ENCODE results near the gene VWDE. TPM values are rescaled to one million over a fixed set of nuclear protein-coding genes. Genes with fewer than 3 reads are reported as not detected.

The VWDE gene
- total RNA-seq, 2 donors from 2014 or later: 2.7 to 3.2 TPM

DNA sequence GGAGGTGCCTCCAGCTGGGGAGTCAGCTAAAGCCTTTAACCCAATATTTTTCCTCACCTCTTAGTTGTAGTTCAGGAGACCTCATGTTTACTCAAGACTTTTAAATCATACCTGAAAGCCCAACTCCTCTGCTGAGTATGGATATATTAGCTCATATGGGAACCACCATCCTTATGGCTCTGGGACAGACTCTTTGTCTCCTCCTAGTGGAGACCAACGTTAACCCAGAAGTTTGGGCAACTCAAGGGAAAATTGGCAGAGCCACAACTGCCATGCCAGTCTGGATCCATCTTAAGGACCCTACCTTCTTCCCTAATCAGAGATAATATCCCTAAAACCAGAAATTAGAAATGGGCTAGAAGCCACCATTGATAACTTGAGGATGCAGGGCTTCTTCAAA is 111.8 kb downstream of the VWDE start:
- Histone ChIP-seq H3K4me1 (replicated peaks) (no peaks in the 10 kb centered on the region), H3K27ac (no peak overlapping the region), H3K36me3 (no peaks in the 10 kb centered on the region), H3K27me3 (replicated peaks; ENCODE audit: insufficient read depth) (no peaks in the 10 kb centered on the region), H3K4me3 (no peak overlapping the region), H3K9me3 (no peaks in the 10 kb centered on the region)
- intact Hi-C loops (cut with DNase I): no loop called here
- WGBS: 94% methylated on average over 1 of the region's 1 CpG
- no peak for DNase-seq (ENCODE audit: low spot score)
- TF ChIP-seq POLR2AphosphoS5 (IDR thresholded peaks at IDR 0.05) (no peak), POLR2A (IDR thresholded peaks at IDR 0.05) (no peak)
- TF ChIP-seq, protein P1, sequence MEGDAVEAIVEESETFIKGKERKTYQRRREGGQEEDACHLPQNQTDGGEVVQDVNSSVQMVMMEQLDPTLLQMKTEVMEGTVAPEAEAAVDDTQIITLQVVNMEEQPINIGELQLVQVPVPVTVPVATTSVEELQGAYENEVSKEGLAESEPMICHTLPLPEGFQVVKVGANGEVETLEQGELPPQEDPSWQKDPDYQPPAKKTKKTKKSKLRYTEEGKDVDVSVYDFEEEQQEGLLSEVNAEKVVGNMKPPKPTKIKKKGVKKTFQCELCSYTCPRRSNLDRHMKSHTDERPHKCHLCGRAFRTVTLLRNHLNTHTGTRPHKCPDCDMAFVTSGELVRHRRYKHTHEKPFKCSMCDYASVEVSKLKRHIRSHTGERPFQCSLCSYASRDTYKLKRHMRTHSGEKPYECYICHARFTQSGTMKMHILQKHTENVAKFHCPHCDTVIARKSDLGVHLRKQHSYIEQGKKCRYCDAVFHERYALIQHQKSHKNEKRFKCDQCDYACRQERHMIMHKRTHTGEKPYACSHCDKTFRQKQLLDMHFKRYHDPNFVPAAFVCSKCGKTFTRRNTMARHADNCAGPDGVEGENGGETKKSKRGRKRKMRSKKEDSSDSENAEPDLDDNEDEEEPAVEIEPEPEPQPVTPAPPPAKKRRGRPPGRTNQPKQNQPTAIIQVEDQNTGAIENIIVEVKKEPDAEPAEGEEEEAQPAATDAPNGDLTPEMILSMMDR (IDR thresholded peaks at IDR 0.05): no peak

DNA sequence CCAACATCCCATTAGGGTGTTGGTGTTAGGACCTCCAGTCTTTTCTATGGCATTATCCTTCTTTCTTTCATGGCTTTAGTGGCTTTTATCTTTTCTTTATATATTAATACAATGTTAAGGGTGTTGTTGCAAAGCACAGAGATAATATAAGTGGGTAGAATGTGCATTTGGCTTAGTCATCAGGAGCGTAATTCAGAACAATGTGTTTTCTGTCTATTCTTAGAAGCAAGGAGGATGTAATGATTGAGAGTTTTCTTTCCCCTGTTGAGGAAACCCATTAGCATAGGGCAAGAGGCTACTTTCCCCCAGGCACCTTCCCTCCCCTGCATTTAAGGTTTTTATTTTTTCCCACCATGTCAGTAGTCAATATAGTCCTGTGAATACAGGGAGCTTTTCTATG is 112.9 kb downstream of the VWDE start:
- TF ChIP-seq POLR2A (IDR thresholded peaks at IDR 0.05): no peak
- TF ChIP-seq, protein P1 (IDR thresholded peaks at IDR 0.05): no peak
- TF ChIP-seq POLR2AphosphoS5 (IDR thresholded peaks at IDR 0.05): no peak
- Histone ChIP-seq H3K27ac (no peak overlapping the region), H3K27me3 (replicated peaks; ENCODE audit: insufficient read depth) (no peaks in the 10 kb centered on the region), H3K36me3 (no peaks in the 10 kb centered on the region), H3K9me3 (no peaks in the 10 kb centered on the region), H3K4me3 (no peak overlapping the region), H3K4me1 (replicated peaks) (no peaks in the 10 kb centered on the region)
- intact Hi-C loops (cut with DNase I): no loop called here
- DNase-seq (ENCODE audit: low spot score): no peak
- WGBS: 93% methylated on average over 1 of the region's 1 CpG

DNA sequence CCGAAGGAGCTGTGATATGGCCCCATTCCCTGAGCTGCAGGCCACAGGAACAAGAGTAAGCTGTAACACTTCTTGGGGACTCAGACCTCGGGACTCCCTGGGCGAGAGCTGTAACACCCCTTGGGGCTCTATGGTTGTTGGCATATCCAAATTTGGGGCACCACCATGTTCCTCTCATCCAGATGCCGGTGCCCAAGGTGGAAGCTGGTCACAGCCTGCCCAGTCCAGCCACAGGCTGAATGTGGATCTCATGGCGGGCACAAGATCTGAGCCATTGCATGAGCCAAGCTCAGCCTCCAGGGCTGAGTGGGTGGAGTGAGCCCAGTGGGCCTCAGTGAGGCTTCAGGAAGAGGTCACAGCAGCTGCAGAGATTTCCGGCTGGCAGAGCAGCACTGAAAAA is 113.7 kb downstream of the VWDE start:
- intact Hi-C loops (cut with DNase I): no loop called here
- no peak overlapping the region for H3K4me3 ChIP-seq
- TF ChIP-seq, protein P1 (IDR thresholded peaks at IDR 0.05): no peak
- TF ChIP-seq POLR2A (IDR thresholded peaks at IDR 0.05) (no peak), POLR2AphosphoS5 (IDR thresholded peaks at IDR 0.05) (no peak)
- no peaks in the 10 kb centered on the region for H3K9me3 ChIP-seq
- 81% methylated on average over 6 of the region's 6 CpGs for WGBS
- H3K36me3 ChIP-seq: no peaks in the 10 kb centered on the region
- no peak for DNase-seq (ENCODE audit: low spot score)
- no peak overlapping the region for H3K27ac ChIP-seq
- H3K4me1 ChIP-seq (replicated peaks): no peaks in the 10 kb centered on the region
- no peaks in the 10 kb centered on the region for H3K27me3 ChIP-seq (replicated peaks; ENCODE audit: insufficient read depth)

DNA sequence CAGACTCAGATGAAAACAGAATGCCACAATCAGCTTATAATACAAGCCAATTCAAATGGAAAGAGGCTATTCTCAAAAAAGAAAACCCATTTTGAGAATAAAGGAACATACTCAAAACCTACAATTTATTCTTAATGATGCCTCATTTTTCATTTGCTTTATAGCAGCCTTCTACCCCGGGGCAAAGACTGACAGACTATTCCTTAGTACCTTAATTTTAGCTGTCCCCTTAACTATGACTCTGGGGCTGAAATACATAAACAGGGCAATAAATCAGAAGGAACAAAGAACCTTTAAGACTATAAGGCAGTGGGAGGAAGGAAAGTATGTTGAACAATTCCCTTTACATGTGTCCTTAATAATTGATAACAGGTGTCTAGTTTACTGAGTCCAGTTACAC is 115.8 kb downstream of the VWDE start:
- intact Hi-C loops (cut with DNase I): no loop called here
- H3K27me3 ChIP-seq (replicated peaks; ENCODE audit: insufficient read depth): no peaks in the 10 kb centered on the region
- no peak overlapping the region for H3K4me3 ChIP-seq
- DNase-seq (ENCODE audit: low spot score): no peak
- no peak overlapping the region for H3K27ac ChIP-seq
- no peaks in the 10 kb centered on the region for H3K36me3 ChIP-seq
- no peaks in the 10 kb centered on the region for H3K9me3 ChIP-seq
- WGBS: 5% methylated on average over 1 of the region's 1 CpG
- no peaks in the 10 kb centered on the region for H3K4me1 ChIP-seq (replicated peaks)
- TF ChIP-seq POLR2AphosphoS5 (IDR thresholded peaks at IDR 0.05) (no peak), POLR2A (IDR thresholded peaks at IDR 0.05) (no peak)
- TF ChIP-seq, protein P1 (IDR thresholded peaks at IDR 0.05): no peak

DNA sequence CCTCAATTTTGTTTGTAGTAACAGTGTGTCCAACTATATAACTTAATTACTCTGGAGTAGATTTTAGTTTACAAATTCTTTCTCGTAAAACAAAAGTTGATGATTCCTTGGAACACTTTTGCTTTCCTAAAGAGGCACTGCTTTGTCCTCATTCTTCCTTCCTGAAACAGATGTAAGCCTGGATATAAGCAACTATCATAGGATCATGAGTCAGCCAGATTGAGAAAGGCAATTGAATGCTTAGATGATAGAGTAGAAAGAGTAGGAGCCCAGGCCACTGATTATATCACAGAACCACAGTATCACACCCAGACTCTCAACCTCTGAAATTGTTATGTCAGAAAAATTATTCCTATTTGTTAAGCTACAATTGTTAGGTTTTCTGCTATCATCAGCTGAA is 122.6 kb downstream of the VWDE start:
- no peak overlapping the region for H3K27ac ChIP-seq
- H3K27me3 ChIP-seq (replicated peaks; ENCODE audit: insufficient read depth): no peaks in the 10 kb centered on the region
- WGBS: 54% methylated on average over 1 of the region's 1 CpG
- H3K4me1 ChIP-seq (replicated peaks): no peaks in the 10 kb centered on the region
- H3K4me3 ChIP-seq: no peak overlapping the region
- TF ChIP-seq, protein P1 (IDR thresholded peaks at IDR 0.05): no peak
- no peak for TF ChIP-seq POLR2AphosphoS5 (IDR thresholded peaks at IDR 0.05)
- no peak for TF ChIP-seq POLR2A (IDR thresholded peaks at IDR 0.05)
- H3K9me3 ChIP-seq: no peaks in the 10 kb centered on the region
- no peaks in the 10 kb centered on the region for H3K36me3 ChIP-seq
- no peak for DNase-seq (ENCODE audit: low spot score)
- intact Hi-C loops (cut with DNase I): no loop called here

Other genes with a start within 250 kb of the VWDE start
- gene TMEM106B, start 192.6 kb downstream of the VWDE start, total RNA-seq: 10 to 100 TPM; 58.5 to 75.5 TPM
- gene SCIN, start 166.9 kb upstream of the VWDE start, total RNA-seq: 10 to 100 TPM in 1 of 2 donors, 1 to 10 TPM in 1; 7.6 to 12.2 TPM